Mucosa of descending colon (tissue), 3 donors: ENCODE results near the gene PTPRN. TPM values are rescaled to one million over a fixed set of nuclear protein-coding genes. Genes with fewer than 3 reads are reported as not detected.
"Not testable (repeated sequence)": the region's sequence is repeated elsewhere in the genome, so short reads cannot be mapped to it uniquely, and the experiment has no call there.

Experiments used
- ATAC-seq: fragments of 200-7000 bp; cut with Tn5 transposase; one replicate; pipeline ENCODE4 v1.9.1; 2020; ENCODE audit warnings: mild to moderate bottlenecking, moderate library complexity
- DNase-seq, 3 donors: peaks; one replicate each; pipeline ENCODE4 v3.0.0-alpha.2; 2020
- H3K36me3 ChIP-seq: fragments of 200-600 bp; one replicate; pipeline ENCODE4 v1.8.0; 2021; ENCODE audit warnings: low read depth, mild to moderate bottlenecking
- H3K4me1 ChIP-seq: fragments of 200-600 bp; one replicate; pipeline ENCODE4 v1.8.0; 2021; ENCODE audit warnings: low read depth, mild to moderate bottlenecking
- H3K4me3 ChIP-seq: fragments of 200-600 bp; one replicate; pipeline ENCODE4 v1.8.0; 2021; ENCODE audit warnings: mild to moderate bottlenecking
- H3K9me3 ChIP-seq: fragments of 200-600 bp; one replicate; pipeline ENCODE4 v1.8.0; 2021; ENCODE audit warnings: mild to moderate bottlenecking
- CTCF ChIP-seq: fragments of 200-600 bp; IDR thresholded peaks from one replicate; pipeline ENCODE4 v1.8.0; 2022; ENCODE audit warnings: antibody characterized with exemption, mild to moderate bottlenecking
- intact Hi-C, 2 donors: fragments of 100-400 bp; cut with DNase I in 1 of 2; cut with micrococcal nuclease in 1 of 2; formaldehyde crosslinking; loops; one replicate each; pipeline versions ENCODE4 v1.11.0 to v1.11.1; 2022; cut with DNase I, micrococcal nuclease
- total RNA-seq, 3 donors: library from RNA; stranded (reverse); fragmentation: NEBNext Ultra II Directional in 2 of 3; extraction: Animal tissue kit (Norgen Biotek cat#: 25700) in 2 of 3; gene quantifications; one replicate each; pipeline versions ENCODE4 v1.2.1 to v1.2.4, GENCODE V29; 2021 to 2023
- donor health status: DM: no; HTN: no; CAD: no; lungs with moderate emphysema.
- donor health status: DM: no; HTN: no; CAD: no.
- donor health status: DM: no; HTN: yes; CAD: no.

Gene PTPRN
- total RNA-seq, 3 donors from 2014 or later = 0.72 to 13.0 (median 1.0) TPM

GRCh38 chr2:219325136-219325535 is 15.9 kb upstream of the PTPRN start:
- DNase-seq (no peak), ATAC-seq (no peak)
- H3K4me3 ChIP-seq = no peak overlapping the region
- TF ChIP-seq CTCF = no peak
- H3K4me1 ChIP-seq = no peaks in the 10 kb centered on the region
- H3K36me3 ChIP-seq = no peaks in the 10 kb centered on the region
- intact Hi-C loops = no loop called here
- H3K9me3 ChIP-seq = no peaks in the 10 kb centered on the region

DNA sequence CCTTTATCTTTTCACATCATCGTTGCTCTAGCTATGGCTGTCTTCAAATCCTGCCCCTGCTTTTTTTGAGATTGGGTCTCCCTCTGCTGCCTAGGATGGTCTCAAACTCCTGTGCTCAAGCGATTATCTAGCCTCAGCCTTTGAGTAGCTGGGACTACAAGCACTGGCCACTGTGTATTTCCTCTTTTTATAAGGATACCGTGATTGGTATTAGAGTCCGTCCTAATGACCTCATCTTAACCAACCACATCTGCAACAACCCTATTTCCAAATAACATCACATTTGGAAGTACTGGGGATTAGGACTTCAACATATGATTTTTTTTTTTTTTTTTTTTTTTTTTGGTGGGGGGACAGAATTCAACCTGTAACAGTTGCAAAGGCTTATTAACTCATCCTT is 14.2 kb upstream of the PTPRN start:
- no peaks in the 10 kb centered on the region for H3K9me3 ChIP-seq
- DNase-seq (no peak), ATAC-seq (no peak)
- TF ChIP-seq CTCF = no peak
- no peaks in the 10 kb centered on the region for H3K4me1 ChIP-seq
- intact Hi-C loops = no loop called here
- no peak overlapping the region for H3K4me3 ChIP-seq
- H3K36me3 ChIP-seq = no peaks in the 10 kb centered on the region

DNA sequence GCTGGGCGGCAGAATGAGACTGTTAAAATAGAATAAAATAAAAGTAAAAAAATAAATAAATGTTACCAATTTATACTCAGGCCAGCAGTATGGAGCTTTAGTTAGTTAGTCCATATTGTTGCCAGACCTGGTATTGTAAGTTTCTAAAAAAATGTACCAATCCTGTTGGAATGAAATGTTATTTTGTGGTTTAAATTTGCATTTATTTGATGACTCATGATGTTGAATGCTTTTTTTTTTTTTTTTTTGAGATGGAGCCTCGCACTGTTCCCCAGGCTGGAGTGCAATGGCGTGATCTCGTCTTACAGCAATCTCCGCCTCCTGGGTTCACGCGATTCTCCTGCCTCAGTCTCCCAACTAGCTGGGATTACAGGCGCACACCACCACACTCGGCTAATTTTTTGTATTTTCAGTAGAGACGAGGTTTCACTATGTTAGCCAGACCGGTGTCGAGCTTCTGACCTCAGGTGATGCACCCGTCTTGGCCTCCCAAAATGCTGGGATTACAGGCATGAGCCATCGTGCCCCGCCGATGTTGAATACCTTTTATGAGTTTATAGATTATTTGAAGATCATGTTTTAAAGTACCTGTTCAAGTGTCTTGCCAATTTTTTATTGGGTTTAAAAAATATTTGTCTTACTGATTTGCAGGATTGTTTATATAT is 5.7 kb upstream of the PTPRN start:
- no peak for ATAC-seq
- Histone ChIP-seq H3K9me3 (no peaks in the 10 kb centered on the region), H3K4me3 (no peak overlapping the region), H3K4me1 (no peaks in the 10 kb centered on the region), H3K36me3 (no peaks in the 10 kb centered on the region)
- no peak for DNase-seq
- intact Hi-C loops = no loop called here
- TF ChIP-seq CTCF = no peak

DNA sequence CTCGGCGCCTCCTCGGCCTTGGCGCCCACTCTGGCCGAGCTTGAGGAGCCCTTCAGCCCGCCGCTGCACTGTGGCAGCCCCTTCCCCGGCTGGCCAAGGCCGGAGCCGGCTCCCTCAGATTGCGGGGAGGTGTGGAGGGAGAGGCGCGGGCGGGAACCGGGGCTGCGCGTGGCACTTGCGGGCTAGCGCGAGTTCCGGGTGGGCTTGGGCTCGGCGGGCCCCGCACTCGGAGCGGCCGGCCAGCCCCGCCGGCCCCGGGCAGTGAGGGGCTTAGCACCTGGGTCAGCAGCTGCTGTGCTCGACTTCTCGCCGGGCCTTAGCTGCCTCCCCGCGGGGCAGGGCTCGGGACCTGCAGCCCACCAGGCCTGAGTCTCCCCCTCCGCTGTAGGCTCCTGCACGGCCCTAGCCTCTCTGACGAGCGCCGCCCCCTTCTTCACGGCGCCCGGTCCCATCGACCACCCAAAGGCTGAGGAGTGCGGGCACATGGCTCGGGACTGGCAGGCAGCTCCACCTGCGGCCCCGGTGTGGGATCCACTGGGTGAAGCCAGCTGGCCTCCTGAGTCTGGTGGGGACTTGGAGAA is 3.6 kb upstream of the PTPRN start:
- ATAC-seq, H3K36me3 ChIP-seq, DNase-seq, H3K4me3 ChIP-seq, H3K4me1 ChIP-seq, H3K9me3 ChIP-seq, intact Hi-C loops: not testable (repeated sequence)

- no peak overlapping the region for H3K4me3 ChIP-seq
- no peak for TF ChIP-seq CTCF
- intact Hi-C loops = loop anchor here in 1 of 2 donors (10.0 kb wide), 1 partner anchor 144 kb away; the partner anchor contains the start of gene NHEJ1
- DNase-seq (peak in 2 of 3 donors; percentile 76 to 78), ATAC-seq (peak; percentile 71)
- H3K9me3 ChIP-seq = no peaks in the 10 kb centered on the region
- H3K4me1 ChIP-seq = no peaks in the 10 kb centered on the region
- H3K36me3 ChIP-seq = no peaks in the 10 kb centered on the region
These were observed 779 bp downstream of the PTPRN start for GRCh38 chr2:219308142-219309101.
